ENCODE results near the gene CACNA2D4.

Gene CACNA2D4

GRCh38 chr12:1873531-1874510, 44.6 kb downstream of the CACNA2D4 start:
- Histone ChIP-seq H3K36me3 (ENCODE audit: control insufficient read depth, insufficient read depth, low read length, severe bottlenecking) (no peaks in the 10 kb centered on the region), H3K9me3 (ENCODE audit: control insufficient read depth, low read length) (peaks cover 33% of the 10 kb centered on the region), H3K9ac (ENCODE audit: low read length) (no peak overlapping the region), H3K4me3 (ENCODE audit: low read length) (no peak overlapping the region), H3K4me1 (ENCODE audit: control insufficient read depth, insufficient read depth, low read length) (no peaks in the 10 kb centered on the region), H3K27me3 (replicated peaks; ENCODE audit: control insufficient read depth, insufficient read depth, low read length) (peaks cover 77% of the 10 kb centered on the region)
- DNase-seq (ENCODE audit: low read depth), result no peak

DNA sequence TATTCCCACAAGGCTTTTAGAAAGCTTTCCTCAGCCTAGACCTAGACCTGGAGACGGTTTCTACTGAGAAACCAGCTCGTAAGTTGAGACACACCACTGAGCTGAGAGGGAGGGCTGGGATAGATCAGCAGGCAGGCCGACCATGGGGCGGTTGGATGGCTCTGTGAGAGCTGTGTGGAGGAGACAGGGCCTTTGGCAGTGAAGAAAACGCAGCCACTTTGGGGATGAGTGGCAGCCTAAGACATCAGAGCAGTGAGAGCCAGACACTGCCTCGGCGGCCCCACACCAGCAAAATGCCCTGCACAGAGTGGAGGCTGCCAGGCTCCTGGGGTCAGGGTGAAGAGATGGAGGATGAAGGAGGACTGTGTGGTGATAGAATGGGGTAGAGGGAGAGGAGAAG, 46.0 kb downstream of the CACNA2D4 start:
- H3K36me3 ChIP-seq (ENCODE audit: control insufficient read depth, insufficient read depth, low read length, severe bottlenecking), result no peaks in the 10 kb centered on the region
- H3K9me3 ChIP-seq (ENCODE audit: control insufficient read depth, low read length), result peaks cover 42% of the 10 kb centered on the region
- no peak overlapping the region for H3K9ac ChIP-seq (ENCODE audit: low read length)
- H3K4me3 ChIP-seq (ENCODE audit: low read length), result no peak overlapping the region
- DNase-seq (ENCODE audit: low read depth), result no peak
- no peaks in the 10 kb centered on the region for H3K4me1 ChIP-seq (ENCODE audit: control insufficient read depth, insufficient read depth, low read length)
- H3K27me3 ChIP-seq (replicated peaks; ENCODE audit: control insufficient read depth, insufficient read depth, low read length), result peaks cover 68% of the 10 kb centered on the region

DNA sequence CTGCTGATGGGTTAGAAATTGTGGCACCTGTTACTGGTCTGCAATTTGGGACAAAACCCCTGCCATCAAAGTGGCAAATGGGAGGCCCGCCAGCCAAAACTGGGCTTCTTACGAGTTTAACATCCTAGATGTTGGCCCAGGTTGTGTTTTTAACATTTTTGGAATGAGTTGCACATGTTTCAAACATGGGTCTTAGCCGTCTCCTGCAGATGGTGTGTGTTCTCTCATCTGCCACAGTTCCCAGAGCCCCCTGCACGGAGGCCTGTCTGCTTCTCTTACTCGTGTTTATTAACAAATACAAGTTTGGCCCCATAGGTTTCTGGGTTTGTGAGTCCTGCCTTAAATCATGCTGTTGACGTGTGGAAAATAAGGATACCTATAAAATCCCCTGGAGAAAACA, 46.5 kb downstream of the CACNA2D4 start:
- H3K4me3 ChIP-seq (ENCODE audit: low read length), result no peak overlapping the region
- peaks cover 42% of the 10 kb centered on the region for H3K9me3 ChIP-seq (ENCODE audit: control insufficient read depth, low read length)
- no peak overlapping the region for H3K9ac ChIP-seq (ENCODE audit: low read length)
- DNase-seq (ENCODE audit: low read depth), result no peak
- no peaks in the 10 kb centered on the region for H3K36me3 ChIP-seq (ENCODE audit: control insufficient read depth, insufficient read depth, low read length, severe bottlenecking)
- H3K4me1 ChIP-seq (ENCODE audit: control insufficient read depth, insufficient read depth, low read length), result no peaks in the 10 kb centered on the region
- peaks cover 63% of the 10 kb centered on the region for H3K27me3 ChIP-seq (replicated peaks; ENCODE audit: control insufficient read depth, insufficient read depth, low read length)

DNA sequence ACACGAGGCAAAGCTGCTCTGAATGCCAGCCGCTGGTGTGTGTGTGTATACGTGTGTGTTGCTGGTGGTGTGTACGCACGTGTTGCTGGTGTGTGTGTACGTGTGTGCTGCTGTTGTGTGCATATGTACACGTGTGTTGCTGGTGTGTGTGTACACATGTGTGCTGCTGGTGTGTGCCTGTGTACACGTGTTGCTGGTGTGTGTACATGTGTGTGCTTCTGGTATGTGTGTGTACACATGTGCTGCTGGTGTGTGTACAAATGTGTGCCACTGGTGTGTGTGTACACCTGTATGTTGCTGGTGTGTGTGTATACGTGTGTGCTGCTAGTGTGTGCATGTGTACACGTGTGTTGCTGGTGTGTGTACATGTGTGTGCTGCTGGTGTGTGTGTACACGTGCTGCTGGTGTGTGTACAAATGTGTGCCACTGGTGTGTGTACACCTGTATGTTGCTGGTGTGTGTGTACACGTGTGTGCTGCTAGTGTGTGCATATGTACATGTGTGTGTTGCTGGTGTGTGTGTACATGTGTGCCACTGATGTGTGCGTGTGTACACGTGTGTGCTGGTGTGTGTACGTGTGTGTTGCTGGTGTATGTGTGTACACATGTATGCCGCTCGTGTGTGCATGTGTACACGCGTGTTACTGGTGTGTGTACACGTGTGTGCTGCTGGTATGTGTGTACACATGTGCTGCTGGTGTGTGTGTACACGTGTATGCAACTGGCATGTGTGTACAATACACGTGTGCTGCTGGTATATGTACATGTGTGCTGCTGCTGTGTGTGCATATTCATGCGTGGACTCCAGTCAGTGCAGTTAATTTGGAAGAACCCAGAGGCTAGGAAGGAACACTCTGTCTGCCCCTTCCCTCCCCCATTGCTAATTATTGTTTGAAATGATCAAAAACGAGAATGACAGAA, 47.2 kb downstream of the CACNA2D4 start:
- H3K4me1 ChIP-seq (ENCODE audit: control insufficient read depth, insufficient read depth, low read length), result no peaks in the 10 kb centered on the region
- H3K27me3 ChIP-seq (replicated peaks; ENCODE audit: control insufficient read depth, insufficient read depth, low read length), result peaks cover 56% of the 10 kb centered on the region

GRCh38 chr12:1870086-1870485, 48.4 kb downstream of the CACNA2D4 start:
- no peaks in the 10 kb centered on the region for H3K36me3 ChIP-seq (ENCODE audit: control insufficient read depth, insufficient read depth, low read length, severe bottlenecking)
- DNase-seq (ENCODE audit: low read depth), result no peak
- peaks cover 44% of the 10 kb centered on the region for H3K27me3 ChIP-seq (replicated peaks; ENCODE audit: control insufficient read depth, insufficient read depth, low read length)
- H3K4me1 ChIP-seq (ENCODE audit: control insufficient read depth, insufficient read depth, low read length), result no peaks in the 10 kb centered on the region
- peaks cover 36% of the 10 kb centered on the region for H3K9me3 ChIP-seq (ENCODE audit: control insufficient read depth, low read length)
- no peak overlapping the region for H3K4me3 ChIP-seq (ENCODE audit: low read length)
- no peak overlapping the region for H3K9ac ChIP-seq (ENCODE audit: low read length)

More for the DNA sequence above, 47.2 kb downstream of the CACNA2D4 start:
- Histone ChIP-seq H3K9me3 (ENCODE audit: control insufficient read depth, low read length) (peaks cover 36% of the 10 kb centered on the region), H3K9ac (ENCODE audit: low read length) (no peak overlapping the region), H3K36me3 (ENCODE audit: control insufficient read depth, insufficient read depth, low read length, severe bottlenecking) (no peaks in the 10 kb centered on the region), H3K4me3 (ENCODE audit: low read length) (no peak overlapping the region)
- no peak for DNase-seq (ENCODE audit: low read depth)

- no peak overlapping the region for H3K4me3 ChIP-seq (ENCODE audit: low read length)
- H3K4me1 ChIP-seq (ENCODE audit: control insufficient read depth, insufficient read depth, low read length), result no peaks in the 10 kb centered on the region
- peaks cover 30% of the 10 kb centered on the region for H3K9me3 ChIP-seq (ENCODE audit: control insufficient read depth, low read length)
- H3K9ac ChIP-seq (ENCODE audit: low read length), result no peak overlapping the region
- H3K36me3 ChIP-seq (ENCODE audit: control insufficient read depth, insufficient read depth, low read length, severe bottlenecking), result no peaks in the 10 kb centered on the region
- DNase-seq (ENCODE audit: low read depth), result no peak
- H3K27me3 ChIP-seq (replicated peaks; ENCODE audit: control insufficient read depth, insufficient read depth, low read length), result peaks cover 43% of the 10 kb centered on the region
Observed at GRCh38 chr12:1869145-1869544, 49.3 kb downstream of the CACNA2D4 start.

GRCh38 chr12:1865284-1865866, 53.1 kb downstream of the CACNA2D4 start:
- Histone ChIP-seq H3K27me3 (replicated peaks; ENCODE audit: control insufficient read depth, insufficient read depth, low read length) (peaks cover 42% of the 10 kb centered on the region), H3K4me1 (ENCODE audit: control insufficient read depth, insufficient read depth, low read length) (no peaks in the 10 kb centered on the region), H3K4me3 (ENCODE audit: low read length) (no peak overlapping the region), H3K9ac (ENCODE audit: low read length) (no peak overlapping the region), H3K9me3 (ENCODE audit: control insufficient read depth, low read length) (peaks cover 25% of the 10 kb centered on the region), H3K36me3 (ENCODE audit: control insufficient read depth, insufficient read depth, low read length, severe bottlenecking) (no peaks in the 10 kb centered on the region)
- no peak for DNase-seq (ENCODE audit: low read depth)

DNA sequence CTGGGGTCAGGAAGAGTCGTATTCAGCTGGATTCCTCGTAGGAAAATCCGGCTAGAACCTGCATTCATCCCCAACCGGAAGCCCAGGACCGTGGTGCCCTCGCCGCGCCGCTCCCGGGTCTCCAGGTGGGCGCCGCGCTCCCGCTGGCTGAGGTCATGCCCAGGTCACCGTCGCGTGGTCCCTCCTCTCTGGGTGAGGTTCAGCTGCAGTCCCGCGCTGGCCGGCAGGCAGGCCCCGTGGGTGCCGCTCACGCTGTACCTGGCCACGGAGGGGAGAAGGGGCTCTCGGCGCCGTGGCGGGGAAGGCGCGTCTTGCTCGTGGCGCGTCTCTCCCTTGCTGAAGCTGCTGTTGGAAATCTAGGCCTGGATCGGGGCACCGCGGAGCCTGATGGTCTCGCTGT, 53.6 kb downstream of the CACNA2D4 start:
- no peak overlapping the region for H3K9ac ChIP-seq (ENCODE audit: low read length)
- DNase-seq (ENCODE audit: low read depth), result no peak
- peaks cover 47% of the 10 kb centered on the region for H3K27me3 ChIP-seq (replicated peaks; ENCODE audit: control insufficient read depth, insufficient read depth, low read length)
- H3K9me3 ChIP-seq (ENCODE audit: control insufficient read depth, low read length), result peaks cover 21% of the 10 kb centered on the region
- H3K36me3 ChIP-seq (ENCODE audit: control insufficient read depth, insufficient read depth, low read length, severe bottlenecking), result no peaks in the 10 kb centered on the region
- no peaks in the 10 kb centered on the region for H3K4me1 ChIP-seq (ENCODE audit: control insufficient read depth, insufficient read depth, low read length)
- no peak overlapping the region for H3K4me3 ChIP-seq (ENCODE audit: low read length)

DNA sequence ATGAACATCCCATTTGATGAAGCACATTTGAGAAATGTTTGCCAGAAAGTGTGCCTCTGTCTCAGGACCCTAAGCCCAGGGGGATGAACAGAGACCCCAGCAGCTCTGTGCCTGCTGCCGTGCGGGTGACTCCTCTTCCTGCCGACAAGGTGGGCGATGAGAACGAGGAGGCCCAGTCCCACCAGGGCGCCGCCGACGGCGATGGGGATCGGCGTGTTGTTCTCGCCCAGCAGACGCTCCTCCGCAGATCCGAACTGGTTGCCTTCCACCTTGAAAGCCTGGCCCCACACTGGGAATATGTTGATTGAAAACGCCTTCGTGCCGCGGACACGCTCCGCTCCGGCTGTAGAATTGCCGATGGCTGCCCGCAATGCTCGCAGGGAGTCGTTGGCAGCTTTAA, 54.0 kb downstream of the CACNA2D4 start:
- Histone ChIP-seq H3K36me3 (ENCODE audit: control insufficient read depth, insufficient read depth, low read length, severe bottlenecking) (no peaks in the 10 kb centered on the region), H3K9ac (ENCODE audit: low read length) (no peak overlapping the region), H3K4me1 (ENCODE audit: control insufficient read depth, insufficient read depth, low read length) (no peaks in the 10 kb centered on the region), H3K27me3 (replicated peaks; ENCODE audit: control insufficient read depth, insufficient read depth, low read length) (peaks cover 51% of the 10 kb centered on the region), H3K4me3 (ENCODE audit: low read length) (no peak overlapping the region), H3K9me3 (ENCODE audit: control insufficient read depth, low read length) (peaks cover 18% of the 10 kb centered on the region)
- no peak for DNase-seq (ENCODE audit: low read depth)

- H3K9ac ChIP-seq (ENCODE audit: low read length), result no peak overlapping the region
- no peaks in the 10 kb centered on the region for H3K36me3 ChIP-seq (ENCODE audit: control insufficient read depth, insufficient read depth, low read length, severe bottlenecking)
- peaks cover 11% of the 10 kb centered on the region for H3K9me3 ChIP-seq (ENCODE audit: control insufficient read depth, low read length)
- no peaks in the 10 kb centered on the region for H3K4me1 ChIP-seq (ENCODE audit: control insufficient read depth, insufficient read depth, low read length)
- H3K4me3 ChIP-seq (ENCODE audit: low read length), result no peak overlapping the region
- no peak for DNase-seq (ENCODE audit: low read depth)
- peaks cover 50% of the 10 kb centered on the region for H3K27me3 ChIP-seq (replicated peaks; ENCODE audit: control insufficient read depth, insufficient read depth, low read length)
Observed at GRCh38 chr12:1863823-1864222, 54.6 kb downstream of the CACNA2D4 start.

- no peak overlapping the region for H3K4me3 ChIP-seq (ENCODE audit: low read length)
- H3K9me3 ChIP-seq (ENCODE audit: control insufficient read depth, low read length), result peaks cover 12% of the 10 kb centered on the region
- H3K4me1 ChIP-seq (ENCODE audit: control insufficient read depth, insufficient read depth, low read length), result no peaks in the 10 kb centered on the region
- no peaks in the 10 kb centered on the region for H3K36me3 ChIP-seq (ENCODE audit: control insufficient read depth, insufficient read depth, low read length, severe bottlenecking)
- peaks cover 56% of the 10 kb centered on the region for H3K27me3 ChIP-seq (replicated peaks; ENCODE audit: control insufficient read depth, insufficient read depth, low read length)
- H3K9ac ChIP-seq (ENCODE audit: low read length), result no peak overlapping the region
- DNase-seq (ENCODE audit: low read depth), result no peak
Observed at GRCh38 chr12:1862973-1863372, 55.5 kb downstream of the CACNA2D4 start.
